B cell (primary cell): Measurements from ENCODE around the gene SMIM1. TPM values are rescaled to one million over a fixed set of nuclear protein-coding genes. Genes with fewer than 3 reads are reported as not detected.

Experiments used
- ATAC-seq: fragments of 200-7000 bp; cut with Tn5 transposase; one replicate; pipeline ENCODE4 v1.10.0; 2021; ENCODE audit warnings: low read depth, mild to moderate bottlenecking, moderate number of reproducible peaks, moderate library complexity
- CTCF ChIA-PET: fragments of 350-600 bp; sonication (Branson Sonifier 250); formaldehyde crosslinking; loops from one replicate; lab custom pipeline; 2021; ENCODE audit warnings: antibody characterized with exemption, inconsistent platforms; lab: Charles Lee
- POLR2A ChIA-PET: fragments of 350-600 bp; sonication (Branson Sonifier 250); formaldehyde crosslinking; loops from one replicate; lab custom pipeline; 2021; ENCODE audit warnings: antibody characterized with exemption; lab: Charles Lee
- DNase-seq: peaks from one replicate; pipeline ENCODE4 v3.0.0; 2013
- H2AFZ ChIP-seq: 2 replicates; pipeline ENCODE4 v1.6.1; 2012; ENCODE audit warnings: mild to moderate bottlenecking, low read depth, low read length; ENCODE audit not compliant: insufficient read depth, poor library complexity, severe bottlenecking
- H3K27ac ChIP-seq, 2 donors: 1 replicate in 1 of 2; 2 replicates in 1 of 2; pipeline ENCODE4 v1.5.1; 2012 to 2013; ENCODE audit warnings: low read length in 2 of 2, mild to moderate bottlenecking in 2 of 2, moderate library complexity in 1 of 2
- H3K27me3 ChIP-seq, 4 experiments: fragments of 200-600 bp in 1 of 4; sonication (generic) in 1 of 4; replicated peaks in 1 of 4; 1 replicate in 2 of 4; 2 replicates in 2 of 4; pipeline versions ENCODE4 v1.6.1 to v1.7.0; 2013 to 2016; ENCODE audit warnings: low read length in 3 of 4, mild to moderate bottlenecking in 2 of 4, mixed read lengths in 1 of 4, moderate library complexity in 1 of 4; ENCODE audit not compliant: insufficient read depth in 4 of 4, control insufficient read depth in 3 of 4; ENCODE audit errors: control extremely low read depth in 1 of 4
- H3K36me3 ChIP-seq, 2 experiments: replicated peaks in 1 of 2; 1 replicate in 1 of 2; 2 replicates in 1 of 2; pipeline versions ENCODE4 v1.6.1 to v1.7.1; 2013; ENCODE audit warnings: low read length in 1 of 2; ENCODE audit not compliant: insufficient read depth in 2 of 2, control insufficient read depth in 1 of 2; ENCODE audit errors: control extremely low read depth in 1 of 2, extremely low read depth in 1 of 2
- H3K4me1 ChIP-seq, 2 donors: fragments of 200-600 bp in 1 of 2; sonication (generic) in 1 of 2; 1 replicate in 1 of 2; 2 replicates in 1 of 2; pipeline versions ENCODE4 v1.5.1 to v1.6.1; 2013 to 2017; ENCODE audit warnings: low read length in 2 of 2; ENCODE audit not compliant: control insufficient read depth in 2 of 2, insufficient read depth in 2 of 2
- H3K4me2 ChIP-seq: replicated peaks from 2 replicates; pipeline ENCODE3; 2012; ENCODE audit warnings: mild to moderate bottlenecking, low read depth, low read length; ENCODE audit not compliant: poor library complexity, severe bottlenecking
- H3K4me3 ChIP-seq, 5 experiments: fragments of 200-600 bp in 1 of 5; sonication (generic) in 1 of 5; 1 replicate in 3 of 5; 2 replicates in 2 of 5; pipeline versions ENCODE4 v1.5.1 to v1.7.0; 2011 to 2016; ENCODE audit warnings: low read length in 4 of 5, mild to moderate bottlenecking in 4 of 5, low read depth in 2 of 5, control low read depth in 1 of 5, moderate library complexity in 1 of 5; ENCODE audit not compliant: insufficient read depth in 1 of 5; ENCODE audit errors: control extremely low read depth in 1 of 5, extremely low read depth in 1 of 5
- H3K79me2 ChIP-seq: fragments of 200-600 bp; sonication (generic); one replicate; pipeline ENCODE4 v1.6.0; 2016; ENCODE audit warnings: low read length; ENCODE audit not compliant: control insufficient read depth, insufficient read depth
- H3K9ac ChIP-seq: fragments of 200-600 bp; sonication (generic); 2 replicates; pipeline ENCODE4 v1.6.1; 2017; ENCODE audit warnings: mild to moderate bottlenecking, low read length, moderate library complexity
- H3K9me3 ChIP-seq, 3 donors: one replicate each; pipeline versions ENCODE4 v1.6.1 to v1.7.1; 2013; ENCODE audit warnings: low read length in 2 of 3; ENCODE audit not compliant: control insufficient read depth in 2 of 3, insufficient read depth in 1 of 3; ENCODE audit errors: control extremely low read depth in 1 of 3
- H4K20me1 ChIP-seq: 2 replicates; pipeline ENCODE4 v1.6.0; 2012; ENCODE audit warnings: mild to moderate bottlenecking, low read length; ENCODE audit not compliant: insufficient read depth, control insufficient read depth, poor library complexity, severe bottlenecking
- H3K27ac Mint-ChIP-seq: one replicate; pipeline ENCODE4 v1.8.0; 2021; ENCODE audit warnings: mixed read lengths
- H3K27me3 Mint-ChIP-seq: one replicate; pipeline ENCODE4 v1.8.0; 2021; ENCODE audit warnings: mixed read lengths
- H3K4me1 Mint-ChIP-seq: one replicate; pipeline ENCODE4 v1.8.0; 2021; ENCODE audit warnings: mixed read lengths
- H3K4me3 Mint-ChIP-seq: one replicate; pipeline ENCODE4 v1.8.0; 2021; ENCODE audit warnings: mixed read lengths
- H3K9me3 Mint-ChIP-seq: one replicate; pipeline ENCODE4 v1.8.0; 2022; ENCODE audit warnings: mixed read lengths; ENCODE audit not compliant: insufficient read depth
- EZH2 ChIP-seq: IDR thresholded peaks from 2 replicates; pipeline ENCODE4 v1.6.1; 2012; ENCODE audit warnings: borderline replicate concordance, low read depth, mild to moderate bottlenecking, moderate library complexity, low read length; ENCODE audit not compliant: insufficient read depth, poor library complexity, severe bottlenecking
- WGBS: methylation state at CpG from one replicate; pipeline ENCODE4 v1.1.5; 2013; ENCODE audit warnings: missing lambda C conversion rate; ENCODE audit not compliant: insufficient coverage; 5-methylcytosine and 5-hydroxymethylcytosine counted together
- intact Hi-C: fragments of 100-400 bp; cut with micrococcal nuclease; formaldehyde crosslinking; loops from one replicate; pipeline ENCODE4 v1.10.0; 2022
- polyA plus RNA-seq: library from polyadenylated mRNA; depleted of rRNA; stranded (reverse); fragments of >200 nt; gene quantifications from 2 replicates; pipeline ENCODE4 v1.2.3, GENCODE V29; 2012
- total RNA-seq, 2 donors: library from RNA; stranded (reverse); fragments of 120-200 nt in 1 of 2; gene quantifications; 1 replicate in 1 of 2; 2 replicates in 1 of 2; pipeline versions ENCODE4 v1.2.3 to v1.2.4, GENCODE V29; 2013 to 2022
- TF ChIP-seq, protein P1 (sequence below): fragments of 200-600 bp; IDR thresholded peaks from one replicate; pipeline ENCODE4 v1.8.0; 2022; ENCODE audit warnings: antibody characterized with exemption, mild to moderate bottlenecking

Gene SMIM1
- total and polyA plus RNA-seq, 2 donors (not counting 1 experiment from before 2014, with no cell fraction given) = 2.6 to 9.0 TPM

DNA sequence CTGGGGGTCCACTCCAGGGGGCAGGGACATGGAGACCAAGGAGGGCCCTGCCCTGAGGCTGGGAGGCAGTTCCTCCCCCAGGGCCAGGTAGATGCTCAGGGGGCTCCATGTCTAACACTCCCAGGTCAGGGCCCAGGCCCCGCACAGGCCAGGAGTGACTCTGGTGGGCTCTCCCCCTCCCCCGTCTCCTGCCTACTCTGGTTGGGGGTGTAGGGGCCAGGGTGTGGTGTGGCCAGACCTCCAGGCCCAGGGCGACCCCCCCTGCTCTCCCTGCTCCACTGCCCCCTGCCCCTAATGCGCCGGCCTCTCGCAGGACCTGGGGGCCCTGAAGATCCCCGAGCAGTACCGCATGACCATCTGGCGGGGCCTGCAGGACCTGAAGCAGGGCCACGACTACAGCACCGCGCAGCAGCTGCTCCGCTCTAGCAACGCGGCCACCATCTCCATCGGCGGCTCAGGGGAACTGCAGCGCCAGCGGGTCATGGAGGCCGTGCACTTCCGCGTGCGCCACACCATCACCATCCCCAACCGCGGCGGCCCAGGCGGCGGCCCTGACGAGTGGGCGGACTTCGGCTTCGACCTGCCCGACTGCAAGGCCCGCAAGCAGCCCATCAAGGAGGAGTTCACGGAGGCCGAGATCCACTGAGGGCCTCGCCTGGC lies 40.0 kb upstream of the SMIM1 start:
- intact Hi-C loops = no loop called here
- 57% methylated on average over 35 of the region's 37 CpGs for WGBS
- POLR2A ChIA-PET = no interaction called here

More for the DNA sequence above, 40.0 kb upstream of the SMIM1 start:
- Mint-ChIP-seq H3K9me3 (no peaks in the 10 kb centered on the region), H3K4me1 (no peaks in the 10 kb centered on the region), H3K27ac (no peak overlapping the region), H3K4me3 (no peak overlapping the region), H3K27me3 (peaks cover 3% of the 10 kb centered on the region)
- H3K27ac ChIP-seq = no peak overlapping the region
- no peaks in the 10 kb centered on the region for H4K20me1 ChIP-seq
- no peaks in the 10 kb centered on the region for H3K36me3 ChIP-seq
- TF ChIP-seq, protein P1, sequence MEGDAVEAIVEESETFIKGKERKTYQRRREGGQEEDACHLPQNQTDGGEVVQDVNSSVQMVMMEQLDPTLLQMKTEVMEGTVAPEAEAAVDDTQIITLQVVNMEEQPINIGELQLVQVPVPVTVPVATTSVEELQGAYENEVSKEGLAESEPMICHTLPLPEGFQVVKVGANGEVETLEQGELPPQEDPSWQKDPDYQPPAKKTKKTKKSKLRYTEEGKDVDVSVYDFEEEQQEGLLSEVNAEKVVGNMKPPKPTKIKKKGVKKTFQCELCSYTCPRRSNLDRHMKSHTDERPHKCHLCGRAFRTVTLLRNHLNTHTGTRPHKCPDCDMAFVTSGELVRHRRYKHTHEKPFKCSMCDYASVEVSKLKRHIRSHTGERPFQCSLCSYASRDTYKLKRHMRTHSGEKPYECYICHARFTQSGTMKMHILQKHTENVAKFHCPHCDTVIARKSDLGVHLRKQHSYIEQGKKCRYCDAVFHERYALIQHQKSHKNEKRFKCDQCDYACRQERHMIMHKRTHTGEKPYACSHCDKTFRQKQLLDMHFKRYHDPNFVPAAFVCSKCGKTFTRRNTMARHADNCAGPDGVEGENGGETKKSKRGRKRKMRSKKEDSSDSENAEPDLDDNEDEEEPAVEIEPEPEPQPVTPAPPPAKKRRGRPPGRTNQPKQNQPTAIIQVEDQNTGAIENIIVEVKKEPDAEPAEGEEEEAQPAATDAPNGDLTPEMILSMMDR = no peak
- no peak for TF ChIP-seq EZH2
- no peak overlapping the region for H2AFZ ChIP-seq
- H3K27me3 ChIP-seq = no peaks in the 10 kb centered on the region
- DNase-seq = no peak
- H3K4me3 ChIP-seq = no peak overlapping the region
- H3K4me2 ChIP-seq = no peak overlapping the region
- H3K9me3 ChIP-seq = peaks cover 0 to 3% (median 0%) of the 10 kb centered on the region in 3 donors
- ATAC-seq = no peak
- H3K9ac ChIP-seq = no peak overlapping the region
- H3K79me2 ChIP-seq = no peaks in the 10 kb centered on the region
- CTCF ChIA-PET = interaction anchor here (2.2 kb wide), 1 partner anchor 10 kb away, joined by 7 read pairs; no protein-coding TSS in a partner anchor
- H3K4me1 ChIP-seq = no peaks in the 10 kb centered on the region
